HG02763 (cell line): ENCODE data around the gene CNOT6.
A peak's percentile ranks its signal among the peaks of the same experiment; 100 is the strongest.
"Not testable (repeated sequence)": the region's sequence is repeated elsewhere in the genome, so short reads cannot be mapped to it uniquely, and the experiment has no call there.

Experiments used
- ATAC-seq: cut with Tn5 transposase; IDR thresholded peaks from one replicate; pipeline ENCODE4 v1.9.1; 2021; ENCODE audit warnings: mild to moderate bottlenecking, moderate library complexity; ENCODE audit not compliant: unreplicated experiment

The CNOT6 gene

DNA sequence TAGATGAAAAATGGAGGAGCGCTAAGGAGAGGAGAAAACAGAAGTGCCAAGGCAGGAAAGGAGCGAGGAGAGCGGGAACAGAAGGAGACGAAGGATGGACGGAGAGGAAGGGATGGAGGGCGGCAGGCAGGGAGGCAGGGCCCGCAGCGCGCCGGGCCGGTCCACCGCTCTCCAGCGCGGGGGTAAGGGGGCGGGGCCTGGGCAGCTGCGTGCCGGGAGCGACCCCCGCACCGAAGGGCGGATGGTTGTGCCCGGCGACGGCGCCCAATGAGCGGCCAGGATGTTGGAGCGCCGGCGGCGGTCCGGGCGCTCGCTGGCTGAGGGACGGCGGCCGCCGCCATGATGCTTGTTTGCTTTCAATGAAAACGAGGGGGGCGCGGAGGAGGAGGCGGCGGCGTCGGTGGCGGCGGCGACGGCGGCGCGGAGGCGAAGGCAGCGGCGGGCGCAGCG, at the start of gene CNOT6:
Gene CNOT6, plus strand, starts transcription at position 320 of the 450 bp plus-strand sequence. CDS start 34,898 bp downstream, outside the sequence.
- peak; percentile 95 for ATAC-seq

GRCh38 chr5:180454752-180455151, 39.4 kb upstream of the CNOT6 start:
- no peak for ATAC-seq

- ATAC-seq = no peak
These were observed 38.3 kb upstream of the CNOT6 start for GRCh38 chr5:180455872-180456271.

DNA sequence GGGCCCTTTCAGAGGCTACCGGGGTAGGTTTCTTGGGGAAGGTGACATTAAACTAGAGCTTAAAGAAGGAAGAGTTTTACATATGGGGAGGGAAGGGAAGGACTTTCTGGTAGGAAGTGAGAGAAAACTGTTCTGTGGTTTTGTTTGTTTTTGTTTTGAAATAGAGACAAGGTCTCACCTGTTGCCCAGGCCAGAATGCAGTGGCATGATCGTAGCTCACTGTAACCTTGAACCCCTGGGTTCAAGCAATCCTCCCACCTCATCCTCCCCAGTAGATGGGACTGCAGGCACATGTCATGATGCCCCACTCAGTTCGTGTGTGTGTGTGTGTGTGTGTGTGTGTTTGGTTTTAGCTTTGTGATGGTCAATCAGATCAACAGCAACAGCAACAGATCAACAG, 37.4 kb upstream of the CNOT6 start:
- no peak for ATAC-seq

DNA sequence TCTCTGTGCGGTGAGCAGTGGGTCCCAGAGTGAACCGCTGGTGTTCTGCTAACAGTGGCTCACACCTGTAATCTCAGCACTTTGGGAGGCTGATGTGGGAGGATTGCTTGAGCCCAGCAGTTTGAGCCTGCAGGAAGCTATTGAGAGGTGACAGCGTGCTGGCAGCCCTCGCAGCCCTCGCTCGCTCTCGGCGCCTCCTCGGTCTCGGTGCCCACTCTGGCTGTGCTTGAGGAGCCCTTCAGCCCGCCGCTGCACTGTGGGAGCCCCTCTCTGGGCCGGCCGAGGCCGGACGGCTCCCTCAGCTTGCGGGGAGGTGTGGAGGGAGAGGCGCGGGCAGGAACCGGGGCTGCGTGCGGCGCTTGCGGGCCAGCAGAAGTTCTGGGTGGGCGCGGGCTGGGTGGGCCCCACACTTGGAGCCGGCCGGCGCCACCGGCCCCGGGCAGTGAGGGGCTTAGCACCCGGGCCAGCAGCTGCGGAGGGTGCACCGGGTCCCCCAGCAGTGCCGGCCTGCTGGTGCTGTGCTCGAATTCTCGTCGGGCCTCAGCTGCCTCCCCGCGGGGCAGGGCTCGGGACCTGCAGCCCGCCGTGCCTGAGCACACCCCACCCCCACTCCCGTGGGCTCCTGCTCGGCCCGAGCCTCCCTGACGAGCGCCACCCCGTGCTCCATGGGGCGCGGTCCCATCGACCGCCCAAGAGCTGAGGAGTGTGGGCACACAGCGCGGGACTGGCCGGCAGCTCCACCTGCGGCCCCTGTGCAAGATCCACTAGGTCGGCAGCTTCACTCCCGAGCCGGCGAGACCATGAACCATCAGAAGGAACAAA, 35.1 kb upstream of the CNOT6 start:
- ATAC-seq = not testable (repeated sequence)

DNA sequence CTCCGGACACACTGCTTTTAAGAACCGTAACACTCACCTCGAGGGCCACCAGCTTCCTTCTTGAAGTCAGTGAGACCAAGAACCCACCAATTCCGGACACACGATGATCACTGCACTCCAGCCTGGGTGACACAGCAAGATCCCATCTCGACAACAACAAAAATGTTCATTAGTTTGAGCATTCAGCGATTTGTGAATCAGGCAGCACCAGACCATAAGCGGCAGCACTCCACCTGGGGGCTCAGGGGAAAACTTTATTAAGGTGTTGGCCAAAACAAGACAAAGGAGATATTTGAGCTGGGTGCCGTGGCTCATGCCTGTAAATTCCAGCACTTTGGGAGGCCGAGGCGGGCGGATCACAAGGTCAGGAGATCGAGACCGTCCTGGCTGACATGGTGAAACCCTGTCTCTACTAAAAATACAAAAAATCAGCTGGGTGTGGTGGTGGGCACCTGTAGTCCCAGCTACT, 34.5 kb upstream of the CNOT6 start:
- ATAC-seq = not testable (repeated sequence)

DNA sequence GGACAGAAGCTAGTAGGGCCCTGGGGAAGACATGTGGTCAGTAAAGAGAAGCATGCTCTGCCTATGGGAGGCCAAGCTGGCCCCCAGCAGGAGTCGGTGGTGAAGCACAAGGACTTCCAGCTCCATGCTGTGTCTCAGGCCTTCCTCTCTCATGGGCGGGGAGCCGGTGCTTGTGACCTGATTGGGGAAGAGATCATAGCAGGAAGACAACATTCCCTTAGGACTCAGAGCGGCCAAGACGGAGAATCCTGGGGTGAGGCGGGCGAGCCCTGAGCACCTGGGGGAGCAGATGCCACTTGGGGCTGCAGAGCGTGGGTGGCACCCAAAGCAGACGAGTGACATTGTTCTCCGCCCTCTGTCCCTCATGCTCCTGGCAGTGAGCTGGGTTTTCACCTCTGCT, 33.3 kb upstream of the CNOT6 start:
- no peak for ATAC-seq

GRCh38 chr5:180461303-180461702, 32.9 kb upstream of the CNOT6 start:
- no peak for ATAC-seq

DNA sequence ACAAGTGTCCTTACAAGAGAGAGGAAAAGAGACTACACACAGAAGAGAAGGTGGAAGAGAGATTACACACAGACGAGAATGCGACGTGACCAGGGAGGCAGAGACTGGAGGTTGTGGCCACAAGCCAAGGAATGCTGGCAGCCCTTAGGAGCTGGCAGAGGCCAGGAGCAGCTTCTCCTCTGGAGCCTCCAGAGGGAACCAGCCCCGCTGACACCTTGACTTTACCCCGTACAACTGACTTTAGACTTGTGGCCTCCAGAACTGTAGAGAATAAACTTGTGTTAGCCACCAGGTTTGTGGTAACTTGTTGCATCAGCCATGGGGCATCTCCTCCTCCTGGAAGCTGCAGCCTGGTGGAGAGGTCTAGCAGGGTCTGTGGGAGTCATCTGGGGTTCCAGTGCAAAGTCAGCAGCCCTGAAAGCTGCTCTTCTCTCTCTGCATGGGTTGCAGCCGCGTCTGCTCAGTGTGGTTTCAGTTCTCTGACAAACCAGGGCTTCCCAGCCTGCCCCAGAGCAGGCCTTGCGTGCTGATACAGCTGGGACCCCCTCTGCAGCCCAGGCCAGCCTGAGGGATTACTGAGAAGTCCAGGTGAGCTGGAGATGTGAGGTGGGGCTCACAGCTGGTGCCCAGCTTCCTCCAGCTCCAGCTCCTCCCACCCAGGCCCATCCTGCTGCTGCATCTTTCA, 30.8 kb upstream of the CNOT6 start:
- ATAC-seq = no peak

- ATAC-seq = no peak
These were observed 30.1 kb upstream of the CNOT6 start for GRCh38 chr5:180463916-180464602.

- ATAC-seq = no peak
These were observed 29.6 kb upstream of the CNOT6 start for GRCh38 chr5:180464603-180464970.

DNA sequence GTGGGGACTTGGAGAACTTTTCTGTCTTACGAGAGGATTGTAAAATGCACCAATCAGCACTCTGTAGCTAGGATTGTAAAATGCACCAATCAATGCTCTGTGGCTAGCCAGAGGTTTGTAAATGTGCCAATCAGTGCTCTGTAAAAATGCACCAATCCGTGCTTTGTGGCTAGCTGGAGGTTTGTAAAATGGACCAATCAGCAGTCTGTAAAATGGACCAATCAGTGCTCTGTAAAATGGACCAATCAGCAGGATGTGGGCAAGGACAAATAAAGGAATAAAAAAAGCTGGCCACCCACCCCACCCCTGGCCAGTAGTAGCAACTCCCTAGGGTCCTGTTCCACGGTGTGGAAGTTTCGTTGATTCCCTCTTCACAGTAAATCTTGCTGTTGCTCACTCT, 29.1 kb upstream of the CNOT6 start:
- ATAC-seq = not testable (repeated sequence)

- no peak for ATAC-seq
These were observed 27.9 kb upstream of the CNOT6 start for GRCh38 chr5:180466316-180466715.

DNA sequence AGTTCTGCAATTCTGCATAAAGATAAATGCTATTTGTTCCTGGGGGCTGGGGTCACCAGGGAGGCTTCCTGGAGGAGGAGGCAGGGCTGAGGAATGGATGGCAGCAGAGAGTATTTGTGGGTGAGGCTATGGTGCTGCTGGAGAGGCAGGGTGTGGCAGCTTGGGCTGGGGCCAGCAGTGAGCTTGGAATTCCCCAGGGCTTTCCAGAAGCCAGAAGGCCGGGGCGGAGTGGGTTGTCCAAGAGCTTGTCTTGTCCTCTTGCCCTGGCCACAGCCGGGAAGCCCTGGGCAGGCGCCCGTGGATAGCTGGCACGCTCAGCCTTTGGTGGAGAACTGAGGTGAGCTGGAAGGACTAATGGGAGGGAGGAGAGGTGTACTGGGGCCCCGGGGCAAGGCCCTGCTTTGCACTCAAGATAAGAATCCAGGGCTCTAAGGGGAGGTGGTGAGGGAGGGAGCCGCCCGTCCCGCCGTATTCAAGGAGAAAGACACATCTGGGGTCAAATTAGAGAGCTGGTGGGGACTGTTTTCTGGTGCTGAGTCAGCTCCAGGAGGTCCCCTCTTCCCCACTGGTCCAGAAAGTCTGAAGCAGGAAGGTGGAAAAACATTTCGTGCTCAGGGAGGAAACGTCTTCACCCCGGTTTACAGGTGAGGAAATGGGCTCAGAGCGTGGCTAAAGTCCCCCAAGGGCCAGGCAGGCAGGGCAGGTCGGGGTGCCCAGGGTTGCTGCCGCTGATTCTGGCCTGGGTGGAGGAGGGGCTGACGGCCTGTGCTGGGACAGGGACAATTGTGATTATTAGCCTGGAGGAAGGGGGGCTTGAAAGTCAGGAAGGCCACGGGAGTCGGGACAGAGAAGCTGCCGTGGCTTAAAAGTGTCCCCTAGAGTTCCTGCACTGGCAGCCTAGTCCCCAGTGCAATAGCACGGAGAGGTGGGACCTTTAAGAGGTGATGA, 26.9 kb upstream of the CNOT6 start:
- no peak for ATAC-seq

GRCh38 chr5:180467989-180468731, 26.0 kb upstream of the CNOT6 start:
- no peak for ATAC-seq

GRCh38 chr5:180468732-180469585, 25.2 kb upstream of the CNOT6 start:
- ATAC-seq = no peak

DNA sequence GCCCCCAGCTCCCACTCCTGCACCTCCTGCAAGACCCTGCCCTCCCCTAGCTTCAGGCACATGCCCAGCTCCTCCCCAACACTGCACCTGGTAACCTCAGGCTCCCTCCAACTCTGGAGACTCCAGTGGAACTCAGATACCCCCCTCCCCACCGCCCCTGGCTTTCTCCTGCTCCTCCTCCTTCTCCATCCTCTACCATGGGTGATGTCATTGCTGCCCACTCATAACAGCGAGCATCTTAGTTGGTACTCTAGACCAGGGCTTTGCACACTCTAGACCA, 24.7 kb upstream of the CNOT6 start:
- ATAC-seq = no peak

- no peak for ATAC-seq
These were observed 24.3 kb upstream of the CNOT6 start for GRCh38 chr5:180469866-180470265.

DNA sequence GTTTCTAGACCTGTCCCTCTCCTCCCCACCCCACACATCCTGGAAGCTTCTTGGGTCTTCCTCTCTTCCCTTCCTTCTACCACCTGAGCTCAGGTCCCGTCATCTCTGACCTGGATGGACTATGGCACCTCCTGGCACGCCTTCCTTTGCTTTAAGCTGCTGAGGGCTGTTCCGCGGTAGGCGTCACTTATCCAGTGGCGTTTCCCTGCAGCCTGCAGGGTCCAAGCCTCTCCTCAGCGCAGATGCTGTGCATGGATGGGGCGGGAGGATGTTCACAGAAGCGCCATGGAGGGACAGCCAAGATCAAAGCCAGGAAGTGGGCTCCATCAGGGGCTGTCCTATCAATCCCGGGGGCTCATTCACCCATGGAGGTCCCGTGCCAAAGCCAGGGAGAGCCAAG, 23.8 kb upstream of the CNOT6 start:
- ATAC-seq = no peak
